H1 (cell line): ENCODE results near the gene LMX1A. TPM values are rescaled to one million over a fixed set of nuclear protein-coding genes. Genes with fewer than 3 reads are reported as not detected.

Experiments used
- CTCF ChIA-PET: fragments of 300-600 bp; sonication (Branson Sonifier 250); formaldehyde crosslinking; loops from one replicate; lab custom pipeline; 2021; ENCODE audit not compliant: partially characterized antibody; lab: Charles Lee
- POLR2A ChIA-PET: fragments of 300-600 bp; sonication (Branson Sonifier 250); formaldehyde crosslinking; loops from one replicate; lab custom pipeline; 2021; ENCODE audit warnings: inconsistent platforms; ENCODE audit not compliant: partially characterized antibody; lab: Charles Lee
- DNase-seq, 2 experiments: peaks; one replicate each; pipeline versions ENCODE4 v3.0.0 to v3.0.0-alpha.2; 2010 to 2022; ENCODE audit warnings: low spot score in 2 of 2, low read depth in 1 of 2, mixed read lengths in 1 of 2
- FAIRE-seq: peaks from 2 replicates; lab custom pipeline; 2011; peaks lifted over from hg19 to GRCh38; lab: Jason Lieb, UNC
- H2AFZ ChIP-seq: 2 replicates; pipeline ENCODE4 v1.8.1; 2012; ENCODE audit warnings: low read length, inconsistent platforms
- H2AK5ac ChIP-seq: 2 replicates; pipeline ENCODE4 v1.6.1; 2013; ENCODE audit warnings: low read depth, low read length
- H2BK120ac ChIP-seq: replicated peaks from 2 replicates; pipeline ENCODE3; 2013; ENCODE audit warnings: low read depth, low read length, inconsistent platforms
- H2BK12ac ChIP-seq: 2 replicates; pipeline ENCODE4 v1.6.1; 2013; ENCODE audit warnings: low read depth, low read length
- H2BK15ac ChIP-seq: 2 replicates; pipeline ENCODE4 v1.6.1; 2013; ENCODE audit warnings: low read length
- H2BK20ac ChIP-seq: 2 replicates; pipeline ENCODE4 v1.6.1; 2013; ENCODE audit warnings: low read length
- H2BK5ac ChIP-seq: 2 replicates; pipeline ENCODE4 v1.6.1; 2013; ENCODE audit warnings: low read depth, low read length
- H3K14ac ChIP-seq: 2 replicates; pipeline ENCODE4 v1.6.1; 2013; ENCODE audit warnings: inconsistent platforms; ENCODE audit not compliant: insufficient read length
- H3K18ac ChIP-seq: 2 replicates; pipeline ENCODE4 v1.6.1; 2013; ENCODE audit warnings: low read length; ENCODE audit errors: extremely low read depth
- H3K23ac ChIP-seq: 2 replicates; pipeline ENCODE4 v1.6.1; 2013; ENCODE audit warnings: inconsistent platforms; ENCODE audit not compliant: insufficient read length
- H3K23me2 ChIP-seq: 2 replicates; pipeline ENCODE4 v1.6.1; 2013; ENCODE audit warnings: low read depth, low read length
- H3K27ac ChIP-seq: 2 replicates; pipeline ENCODE4 v1.6.1; 2011; ENCODE audit warnings: low read depth, low read length, inconsistent platforms
- H3K27me3 ChIP-seq, 4 experiments: replicated peaks in 1 of 4; 1 replicate in 1 of 4; 2 replicates in 3 of 4; pipeline versions ENCODE4 v1.6.1 to v1.8.1; 2011 to 2013; ENCODE audit warnings: low read length in 3 of 4, mild to moderate bottlenecking in 3 of 4, inconsistent platforms in 2 of 4, mixed read lengths in 2 of 4, moderate library complexity in 1 of 4; ENCODE audit not compliant: control insufficient read depth in 3 of 4, insufficient read depth in 3 of 4; ENCODE audit errors: extremely low read depth in 1 of 4
- H3K36me3 ChIP-seq, 4 experiments: 2 replicates each; pipeline versions ENCODE4 v1.6.1 to v1.8.1; 2011 to 2013; ENCODE audit warnings: mild to moderate bottlenecking in 4 of 4, low read length in 3 of 4, moderate library complexity in 2 of 4, control low read depth in 1 of 4, inconsistent platforms in 1 of 4; ENCODE audit not compliant: insufficient read depth in 4 of 4, control insufficient read depth in 2 of 4
- H3K4ac ChIP-seq: replicated peaks from 2 replicates; pipeline ENCODE3; 2013; ENCODE audit warnings: low read length, low read depth, mixed read lengths, inconsistent platforms; ENCODE audit not compliant: insufficient read length
- H3K4me1 ChIP-seq, 4 experiments: replicated peaks in 1 of 4; 1 replicate in 1 of 4; 2 replicates in 3 of 4; pipeline versions ENCODE4 v1.6.1 to v1.8.1; 2011 to 2013; ENCODE audit warnings: low read length in 3 of 4, inconsistent platforms in 2 of 4, mixed read lengths in 1 of 4; ENCODE audit not compliant: insufficient read depth in 4 of 4, control insufficient read depth in 3 of 4
- H3K4me2 ChIP-seq, 2 experiments: 2 replicates each; pipeline versions ENCODE4 v1.6.1 to v1.8.1; 2011 to 2013; ENCODE audit warnings: low read depth in 2 of 2, low read length in 2 of 2, control low read depth in 1 of 2, inconsistent platforms in 1 of 2, mild to moderate bottlenecking in 1 of 2; ENCODE audit not compliant: insufficient read depth in 1 of 2
- H3K4me3 ChIP-seq, 4 experiments: fragments of 200-600, 300-600 bp in 1 of 4; sonication (generic), shearing (Covaris generic), sonication (Bioruptor Twin) in 1 of 4; 2 replicates each; pipeline versions ENCODE4 v1.5.1 to v1.8.1; 2011 to 2016; ENCODE audit warnings: low read length in 4 of 4, low read depth in 3 of 4, control low read depth in 2 of 4, inconsistent platforms in 2 of 4, mild to moderate bottlenecking in 2 of 4, mixed read lengths in 1 of 4, moderate library complexity in 1 of 4; ENCODE audit not compliant: insufficient read depth in 2 of 4; ENCODE audit errors: extremely low read depth in 1 of 4
- H3K56ac ChIP-seq: replicated peaks from 2 replicates; pipeline ENCODE3; 2013; ENCODE audit warnings: low read depth, mild to moderate bottlenecking, mixed read lengths, low read length, inconsistent platforms; ENCODE audit not compliant: insufficient read length
- H3K79me1 ChIP-seq: 2 replicates; pipeline ENCODE4 v1.6.1; 2013; ENCODE audit warnings: low read depth, low read length, control low read depth
- H3K79me2 ChIP-seq, 2 experiments: 2 replicates each; pipeline versions ENCODE4 v1.6.1 to v1.8.1; 2012 to 2013; ENCODE audit warnings: low read length in 2 of 2, mild to moderate bottlenecking in 2 of 2, inconsistent platforms in 1 of 2; ENCODE audit not compliant: insufficient read depth in 2 of 2, control insufficient read depth in 1 of 2
- H3K9ac ChIP-seq, 4 experiments: replicated peaks in 1 of 4; 1 replicate in 1 of 4; 2 replicates in 3 of 4; pipeline versions ENCODE4 v1.6.1 to v1.8.1; 2011 to 2013; ENCODE audit warnings: low read depth in 3 of 4, low read length in 3 of 4, control low read depth in 2 of 4, mild to moderate bottlenecking in 2 of 4, moderate library complexity in 2 of 4, inconsistent platforms in 1 of 4; ENCODE audit errors: extremely low read depth in 1 of 4
- H3K9me3 ChIP-seq, 2 experiments: 2 replicates each; pipeline versions ENCODE4 v1.6.1 to v1.8.1; 2012 to 2013; ENCODE audit warnings: mild to moderate bottlenecking in 2 of 2, moderate library complexity in 2 of 2, control low read depth in 1 of 2, inconsistent platforms in 1 of 2, low read depth in 1 of 2, low read length in 1 of 2, mixed read lengths in 1 of 2; ENCODE audit not compliant: insufficient read depth in 2 of 2
- H4K20me1 ChIP-seq, 2 experiments: replicated peaks in 1 of 2; 2 replicates each; pipeline versions ENCODE3 to v1.8.1; 2011 to 2013; ENCODE audit warnings: inconsistent platforms in 2 of 2, low read length in 2 of 2, mild to moderate bottlenecking in 1 of 2; ENCODE audit not compliant: insufficient read depth in 2 of 2, control insufficient read depth in 1 of 2
- H4K5ac ChIP-seq: 2 replicates; pipeline ENCODE4 v1.6.1; 2013; ENCODE audit warnings: low read length, low read depth, mixed read lengths, inconsistent platforms; ENCODE audit not compliant: insufficient read length
- H4K8ac ChIP-seq: 2 replicates; pipeline ENCODE4 v1.8.0; 2013; ENCODE audit warnings: mild to moderate bottlenecking, moderate library complexity, low read length, inconsistent platforms; ENCODE audit not compliant: insufficient read depth; ENCODE audit errors: extremely low read depth
- H4K91ac ChIP-seq: replicated peaks from 2 replicates; pipeline ENCODE3; 2013; ENCODE audit warnings: low read length, mixed read lengths, inconsistent platforms; ENCODE audit not compliant: insufficient read length
- CHD2 ChIP-seq: IDR thresholded peaks from 2 replicates; pipeline ENCODE4 v1.6.1; 2012; ENCODE audit warnings: low read length, improper control_type of control experiment
- HDAC6 ChIP-seq: IDR thresholded peaks from one replicate; pipeline ENCODE4 v1.7.1; 2012; ENCODE audit warnings: low read depth, mild to moderate bottlenecking, inconsistent platforms, low read length, moderate library complexity
- POLR2A ChIP-seq, 2 experiments: IDR thresholded peaks; 1 replicate in 1 of 2; 2 replicates in 1 of 2; pipeline ENCODE4 v1.6.1; 2011; ENCODE audit warnings: low read depth in 2 of 2, low read length in 2 of 2, mild to moderate bottlenecking in 2 of 2; ENCODE audit errors: control extremely low read depth in 1 of 2
- RAD21 ChIP-seq, 2 experiments: IDR thresholded peaks in 1 of 2; conservative IDR thresholded peaks in 1 of 2; 2 replicates each; pipeline ENCODE4 v1.6.1; 2011; ENCODE audit warnings: low read depth in 2 of 2, low read length in 2 of 2, improper control_type of control experiment in 1 of 2, inconsistent platforms in 1 of 2, mild to moderate bottlenecking in 1 of 2, moderate library complexity in 1 of 2
- WGBS, 2 experiments: shearing (Covaris generic) in 1 of 2; methylation state at CpG; one replicate each; pipeline versions ENCODE4 v1.1.6 to v1.1.7; 2013 to 2015; ENCODE audit warnings: low lambda C conversion rate in 2 of 2, mixed read lengths in 2 of 2, inconsistent platforms in 1 of 2, low coverage in 1 of 2, missing lambda C conversion rate in 1 of 2; ENCODE audit not compliant: insufficient replicate concordance in 2 of 2, insufficient coverage in 1 of 2, insufficient read length in 1 of 2; ENCODE audit errors: extremely low coverage in 1 of 2, missing lambda C conversion rate in 1 of 2; 5-methylcytosine and 5-hydroxymethylcytosine counted together
- polyA plus RNA-seq, 7 experiments: library from polyadenylated mRNA; depleted of rRNA in 3 of 7; stranded (reverse) in 5 of 7; unstranded in 2 of 7; fragments of >200 nt in 5 of 7; fragments of 200-250 nt in 2 of 7; gene quantifications; 1 replicate in 5 of 7; 2 replicates in 1 of 7; 4 replicates in 1 of 7; pipeline versions ENCODE4 v1.2.1 to v1.2.3, GENCODE V29; 2011 to 2013; ENCODE audit warnings: missing spikeins in 2 of 7, mixed read lengths in 2 of 7
- total RNA-seq: library from RNA; stranded (reverse); fragmentation: NEBNext Ultra II Directional; extraction: Animal tissue kit (Norgen Biotek cat#: 25700); gene quantifications from 2 replicates; pipeline ENCODE4 v1.2.1, GENCODE V29; 2021

The LMX1A gene
- total and polyA plus RNA-seq, 2 of the 8 experiments (the other 6 are each of a cell fraction or from before 2014, with no cell fraction given), result not detected

DNA sequence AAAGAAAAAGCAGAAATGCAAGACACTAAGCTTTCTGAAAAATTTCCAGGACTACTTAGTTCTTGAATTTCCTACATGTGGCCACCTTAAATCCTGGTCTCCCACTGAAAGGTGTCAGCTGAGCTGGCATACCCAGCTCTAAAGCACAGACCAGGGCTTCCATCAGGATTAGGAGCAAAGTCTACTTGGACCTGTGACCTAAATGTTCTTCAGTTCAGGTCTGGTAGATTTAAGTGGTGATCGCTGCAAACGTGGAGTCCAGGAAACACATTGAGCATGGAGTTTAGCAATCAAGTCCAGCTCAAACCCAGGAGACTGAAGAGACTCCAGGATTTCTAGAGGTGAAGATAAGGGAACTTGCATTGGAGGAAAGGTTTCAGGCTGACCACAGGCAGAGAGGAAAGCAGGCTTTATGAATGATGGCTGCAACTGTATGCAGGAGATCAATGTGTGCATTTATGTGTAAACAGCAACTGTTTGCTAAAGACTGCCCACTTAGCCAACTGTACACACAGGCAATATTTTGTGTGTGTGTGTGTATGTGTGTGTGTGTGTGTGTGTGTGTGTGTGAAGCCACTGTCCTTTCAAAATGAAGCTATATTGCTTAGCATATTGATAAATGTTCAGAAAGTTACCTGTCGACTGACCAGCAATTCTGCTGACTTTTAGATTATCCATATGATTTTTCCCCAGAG, 75.2 kb downstream of the LMX1A start:
- H2BK5ac ChIP-seq, result no peak overlapping the region
- no peak overlapping the region for H3K23ac ChIP-seq
- no peak overlapping the region for H4K5ac ChIP-seq
- H4K20me1 ChIP-seq, result no peaks in the 10 kb centered on the region
- no peaks in the 10 kb centered on the region for H3K79me1 ChIP-seq
- no peak overlapping the region for H4K8ac ChIP-seq
- POLR2A ChIA-PET, result no interaction called here
- no peak overlapping the region for H3K4me2 ChIP-seq
- no peak overlapping the region for H4K91ac ChIP-seq
- no peak overlapping the region for H3K56ac ChIP-seq
- no peak overlapping the region for H2BK20ac ChIP-seq
- H3K79me2 ChIP-seq, result no peaks in the 10 kb centered on the region
- FAIRE-seq, result no peak
- H3K9ac ChIP-seq, result no peak overlapping the region
- CTCF ChIA-PET, result interaction anchor here (0.7 to 8.5 kb wide), 4 partner anchors 8 to 62 kb away, joined by 3 to 47 read pairs (median 4); no protein-coding TSS in a partner anchor
- no peak overlapping the region for H3K4me3 ChIP-seq
- no peak overlapping the region for H2BK12ac ChIP-seq
- H3K9me3 ChIP-seq, result no peaks in the 10 kb centered on the region
- no peak overlapping the region for H2AFZ ChIP-seq
- no peaks in the 10 kb centered on the region for H3K23me2 ChIP-seq
- H3K27me3 ChIP-seq, result no peaks in the 10 kb centered on the region; a peak in 1 of 7 replicates
- 96% methylated on average over 3 of the region's 3 CpGs; no CpG with 5 or more reads in 1 of the 2 experiments for WGBS, 2 experiments
- DNase-seq, result no peak
- H2BK120ac ChIP-seq, result no peak overlapping the region
- peak overlapping the region; percentile 9; the same call in 1 of the 2 replicates for H3K18ac ChIP-seq
- no peaks in the 10 kb centered on the region; a peak in 1 of 8 replicates for H3K36me3 ChIP-seq
- H3K27ac ChIP-seq, result no peak overlapping the region
- H3K14ac ChIP-seq, result no peak overlapping the region
- no peak overlapping the region for H3K4ac ChIP-seq
- no peak overlapping the region for H2AK5ac ChIP-seq
- H2BK15ac ChIP-seq, result no peak overlapping the region
- H3K4me1 ChIP-seq, result peaks cover 0 to 8% (median 3%) of the 10 kb centered on the region in 4 experiments; a peak in 2 of 7 replicates
- TF ChIP-seq RAD21 (IDR thresholded peaks at IDR 0.05 in 1 of 2, conservative IDR thresholded peaks at IDR 0.05 in 1 of 2; ENCODE audit: low read depth in 2 of 2, low read length in 2 of 2) (no peak), HDAC6 (no peak), CHD2 (no peak), POLR2A (IDR thresholded peaks at IDR 0.05; ENCODE audit: control extremely low read depth in 1 of 2, low read depth in 2 of 2, low read length in 2 of 2) (no peak)
